IPS-18a (cell line): ENCODE measurements around the gene AVPI1.
"Not testable (repeated sequence)": the region's sequence is repeated elsewhere in the genome, so short reads cannot be mapped to it uniquely, and the experiment has no call there.

ENCODE experiments used
- H3K27ac ChIP-seq: one replicate; pipeline ENCODE4 v1.5.1; 2013; ENCODE audit warnings: low read length
- H3K27me3 ChIP-seq: one replicate; pipeline ENCODE4 v1.6.1; 2013; ENCODE audit warnings: mild to moderate bottlenecking, low read length; ENCODE audit not compliant: control insufficient read depth, insufficient read depth
- H3K36me3 ChIP-seq: one replicate; pipeline ENCODE4 v1.6.1; 2013; ENCODE audit warnings: low read depth, low read length; ENCODE audit not compliant: control insufficient read depth
- H3K4me1 ChIP-seq: one replicate; pipeline ENCODE4 v1.6.1; 2013; ENCODE audit warnings: low read depth, low read length; ENCODE audit not compliant: control insufficient read depth
- H3K4me3 ChIP-seq: one replicate; pipeline ENCODE4 v1.5.1; 2013; ENCODE audit warnings: low read length
- H3K9ac ChIP-seq: one replicate; pipeline ENCODE4 v1.6.1; 2013; ENCODE audit warnings: mild to moderate bottlenecking, low read length, moderate library complexity
- H3K9me3 ChIP-seq: one replicate; pipeline ENCODE4 v1.6.1; 2013; ENCODE audit warnings: low read depth, low read length; ENCODE audit not compliant: control insufficient read depth

AVPI1 gene

GRCh38 chr10:97673736-97674525 lies 13.1 kb downstream of the AVPI1 start:
- H3K36me3 ChIP-seq: peaks cover 36% of the 10 kb centered on the region
- H3K9ac ChIP-seq: no peak overlapping the region
- H3K27ac ChIP-seq: no peak overlapping the region
- no peak overlapping the region for H3K4me3 ChIP-seq
- no peaks in the 10 kb centered on the region for H3K27me3 ChIP-seq
- H3K4me1 ChIP-seq: no peaks in the 10 kb centered on the region
- no peaks in the 10 kb centered on the region for H3K9me3 ChIP-seq

- no peak overlapping the region for H3K4me3 ChIP-seq
- peaks cover 45% of the 10 kb centered on the region for H3K36me3 ChIP-seq
- no peak overlapping the region for H3K9ac ChIP-seq
- H3K27ac ChIP-seq: no peak overlapping the region
- no peaks in the 10 kb centered on the region for H3K4me1 ChIP-seq
- no peaks in the 10 kb centered on the region for H3K9me3 ChIP-seq
- H3K27me3 ChIP-seq: no peaks in the 10 kb centered on the region
Observed at GRCh38 chr10:97669571-97669970, 17.5 kb downstream of the AVPI1 start.

GRCh38 chr10:97667463-97667862 lies 19.6 kb downstream of the AVPI1 start:
- peaks cover 48% of the 10 kb centered on the region for H3K36me3 ChIP-seq

GRCh38 chr10:97666992-97667391 lies 20.0 kb downstream of the AVPI1 start:
- H3K27me3 ChIP-seq: no peaks in the 10 kb centered on the region
- no peak overlapping the region for H3K4me3 ChIP-seq
- H3K27ac ChIP-seq: no peak overlapping the region
- H3K4me1 ChIP-seq: no peaks in the 10 kb centered on the region
- no peaks in the 10 kb centered on the region for H3K9me3 ChIP-seq
- no peak overlapping the region for H3K9ac ChIP-seq
- peaks cover 49% of the 10 kb centered on the region for H3K36me3 ChIP-seq

More at GRCh38 chr10:97667463-97667862, 19.6 kb downstream of the AVPI1 start:
- H3K9ac ChIP-seq: no peak overlapping the region
- H3K27ac ChIP-seq: no peak overlapping the region
- H3K9me3 ChIP-seq: no peaks in the 10 kb centered on the region
- H3K4me3 ChIP-seq: no peak overlapping the region
- H3K4me1 ChIP-seq: no peaks in the 10 kb centered on the region
- H3K27me3 ChIP-seq: no peaks in the 10 kb centered on the region

GRCh38 chr10:97664282-97664850 lies 22.7 kb downstream of the AVPI1 start:
- H3K4me3 ChIP-seq: no peak overlapping the region
- H3K9me3 ChIP-seq: no peaks in the 10 kb centered on the region
- H3K36me3 ChIP-seq: peaks cover 49% of the 10 kb centered on the region
- H3K27me3 ChIP-seq: no peaks in the 10 kb centered on the region
- H3K4me1 ChIP-seq: no peaks in the 10 kb centered on the region
- no peak overlapping the region for H3K9ac ChIP-seq
- no peak overlapping the region for H3K27ac ChIP-seq

- Histone ChIP-seq H3K9ac (no peak overlapping the region), H3K27me3 (no peaks in the 10 kb centered on the region), H3K36me3 (peaks cover 49% of the 10 kb centered on the region), H3K4me3 (no peak overlapping the region), H3K27ac (no peak overlapping the region), H3K4me1 (no peaks in the 10 kb centered on the region), H3K9me3 (no peaks in the 10 kb centered on the region)
Observed at GRCh38 chr10:97659589-97659988, 27.5 kb downstream of the AVPI1 start.

- no peak overlapping the region for H3K4me3 ChIP-seq
- H3K27me3 ChIP-seq: no peaks in the 10 kb centered on the region
- no peak overlapping the region for H3K9ac ChIP-seq
- no peaks in the 10 kb centered on the region for H3K9me3 ChIP-seq
- H3K4me1 ChIP-seq: no peaks in the 10 kb centered on the region
- no peak overlapping the region for H3K27ac ChIP-seq
- H3K36me3 ChIP-seq: peaks cover 50% of the 10 kb centered on the region
Observed at GRCh38 chr10:97656777-97657176, 30.3 kb downstream of the AVPI1 start.

GRCh38 chr10:97651773-97652172 lies 35.3 kb downstream of the AVPI1 start:
- H3K36me3 ChIP-seq: peaks cover 42% of the 10 kb centered on the region
- no peaks in the 10 kb centered on the region for H3K27me3 ChIP-seq
- H3K27ac ChIP-seq: no peak overlapping the region
- no peak overlapping the region for H3K9ac ChIP-seq
- H3K4me1 ChIP-seq: peaks cover 22% of the 10 kb centered on the region
- no peaks in the 10 kb centered on the region for H3K9me3 ChIP-seq
- H3K4me3 ChIP-seq: no peak overlapping the region

- Histone ChIP-seq H3K27ac (no peak overlapping the region), H3K9ac (no peak overlapping the region), H3K36me3 (peaks cover 33% of the 10 kb centered on the region), H3K4me1 (peaks cover 22% of the 10 kb centered on the region), H3K27me3 (no peaks in the 10 kb centered on the region), H3K9me3 (no peaks in the 10 kb centered on the region), H3K4me3 (no peak overlapping the region)
Observed at GRCh38 chr10:97650726-97651125, 36.3 kb downstream of the AVPI1 start.

- H3K27me3 ChIP-seq, H3K9me3 ChIP-seq, H3K9ac ChIP-seq, H3K27ac ChIP-seq: not testable (repeated sequence)
- Histone ChIP-seq H3K4me1 (peaks cover 22% of the 10 kb centered on the region), H3K36me3 (peaks cover 37% of the 10 kb centered on the region), H3K4me3 (peak overlapping the region; percentile 46)
Observed at GRCh38 chr10:97649405-97649750, 37.7 kb downstream of the AVPI1 start.

GRCh38 chr10:97648562-97649404 lies 38.3 kb downstream of the AVPI1 start:
- Histone ChIP-seq H3K27ac (no peak overlapping the region), H3K27me3 (no peaks in the 10 kb centered on the region), H3K4me1 (peaks cover 22% of the 10 kb centered on the region), H3K9me3 (no peaks in the 10 kb centered on the region), H3K4me3 (peak overlapping the region; percentile 46), H3K9ac (no peak overlapping the region), H3K36me3 (peaks cover 37% of the 10 kb centered on the region)
